Natural killer cell treated with Interleukin-12 subunit alpha and Interleukin-12 subunit beta and Interleukin-15 and Interleukin-18, amount 100 ng/mL, for 72 hours (primary cell): ENCODE measurements around the gene KBTBD12. TPM values are rescaled to one million over a fixed set of nuclear protein-coding genes. Genes with fewer than 3 reads are reported as not detected.
A peak's percentile ranks its signal among the peaks of the same experiment; 100 is the strongest.
"Not testable (repeated sequence)": the region's sequence is repeated elsewhere in the genome, so short reads cannot be mapped to it uniquely, and the experiment has no call there.

Source experiments
- ATAC-seq, 2 donors: fragments of 150-1000 bp; cut with Tn5 transposase in 1 of 2; sonication (Bioruptor Pico), chemical (Tn5 transposase) in 1 of 2; 2 replicates each; pipeline ENCODE4 v1.10.0; 2021
- DNase-seq: peaks from one replicate; pipeline ENCODE4 v3.0.0; 2022; ENCODE audit warnings: low spot score
- H3K27ac Mint-ChIP-seq, 2 donors: 1 replicate in 1 of 2; 2 replicates in 1 of 2; pipeline ENCODE4 v1.8.0; 2022; ENCODE audit warnings: mixed read lengths in 2 of 2, mild to moderate bottlenecking in 1 of 2, moderate library complexity in 1 of 2
- H3K27me3 Mint-ChIP-seq, 2 donors: 1 replicate in 1 of 2; 2 replicates in 1 of 2; pipeline ENCODE4 v1.8.0; 2022; ENCODE audit warnings: mixed read lengths in 2 of 2
- H3K36me3 Mint-ChIP-seq: one replicate; pipeline ENCODE4 v1.8.0; 2022; ENCODE audit warnings: mixed read lengths
- H3K4me1 Mint-ChIP-seq, 2 donors: 1 replicate in 1 of 2; 2 replicates in 1 of 2; pipeline ENCODE4 v1.8.0; 2022; ENCODE audit warnings: low read depth in 2 of 2, mixed read lengths in 2 of 2, mild to moderate bottlenecking in 1 of 2
- H3K4me3 Mint-ChIP-seq: one replicate; pipeline ENCODE4 v1.8.0; 2022; ENCODE audit warnings: mixed read lengths
- H3K9me3 Mint-ChIP-seq: 2 replicates; pipeline ENCODE4 v1.8.0; 2022; ENCODE audit warnings: mixed read lengths
- total RNA-seq, 2 donors: library from RNA; stranded (reverse); gene quantifications; one replicate each; pipeline ENCODE4 v1.2.3, GENCODE V29; 2022

KBTBD12 gene
- total RNA-seq: not detected

- peak; percentile 28 to 51 for ATAC-seq
- H3K36me3 Mint-ChIP-seq: no peaks in the 10 kb centered on the region
These were observed at the start of gene KBTBD12 for GRCh38 chr3:127915115-127915936. KBTBD12 (plus strand) TSS chr3:127915232; CDS start chr3:127923062, 7,830 bp downstream.

GRCh38 chr3:127865941-127866340 lies 49.1 kb upstream of the KBTBD12 start:
- Mint-ChIP-seq H3K27ac (no peak overlapping the region), H3K4me3 (no peak overlapping the region), H3K4me1 (no peaks in the 10 kb centered on the region), H3K9me3 (no peaks in the 10 kb centered on the region), H3K27me3 (peaks cover 6 to 18% of the 10 kb centered on the region in 2 donors), H3K36me3 (no peaks in the 10 kb centered on the region)
- DNase-seq: no peak
- ATAC-seq: no peak

More at GRCh38 chr3:127915115-127915936, at the start of gene KBTBD12:
- H3K27me3 Mint-ChIP-seq: peaks cover 32 to 58% of the 10 kb centered on the region in 2 donors
- H3K9me3 Mint-ChIP-seq: no peaks in the 10 kb centered on the region
- H3K4me1 Mint-ChIP-seq: no peaks in the 10 kb centered on the region
- DNase-seq: no peak
- H3K27ac Mint-ChIP-seq: no peak within 1 kb of the TSS
- peak within 1 kb of the TSS; percentile 2 for H3K4me3 Mint-ChIP-seq

GRCh38 chr3:127867412-127867811 lies 47.6 kb upstream of the KBTBD12 start:
- ATAC-seq: no peak
- H3K27ac Mint-ChIP-seq: no peak overlapping the region
- peaks cover 9 to 18% of the 10 kb centered on the region in 2 donors for H3K27me3 Mint-ChIP-seq
- H3K4me3 Mint-ChIP-seq: no peak overlapping the region
- no peaks in the 10 kb centered on the region for H3K4me1 Mint-ChIP-seq
- DNase-seq: no peak
- H3K36me3 Mint-ChIP-seq: no peaks in the 10 kb centered on the region
- no peaks in the 10 kb centered on the region for H3K9me3 Mint-ChIP-seq

GRCh38 chr3:127867986-127868385 lies 47.0 kb upstream of the KBTBD12 start:
- ATAC-seq (no peak), DNase-seq (no peak)
- Mint-ChIP-seq H3K4me1 (no peaks in the 10 kb centered on the region), H3K36me3 (no peaks in the 10 kb centered on the region), H3K4me3 (no peak overlapping the region), H3K27ac (no peak overlapping the region), H3K9me3 (no peaks in the 10 kb centered on the region), H3K27me3 (peaks cover 9 to 18% of the 10 kb centered on the region in 2 donors)

GRCh38 chr3:127870156-127870555 lies 44.9 kb upstream of the KBTBD12 start:
- Mint-ChIP-seq H3K4me3 (no peak overlapping the region), H3K9me3 (no peaks in the 10 kb centered on the region), H3K27ac (no peak overlapping the region)

GRCh38 chr3:127874097-127874496 lies 40.9 kb upstream of the KBTBD12 start:
- not testable (repeated sequence) for DNase-seq, H3K27ac Mint-ChIP-seq, ATAC-seq, H3K36me3 Mint-ChIP-seq, H3K9me3 Mint-ChIP-seq, H3K27me3 Mint-ChIP-seq, H3K4me3 Mint-ChIP-seq, H3K4me1 Mint-ChIP-seq

More at GRCh38 chr3:127870156-127870555, 44.9 kb upstream of the KBTBD12 start:
- peaks cover 9 to 15% of the 10 kb centered on the region in 2 donors for H3K27me3 Mint-ChIP-seq
- no peak for ATAC-seq
- no peak for DNase-seq
- H3K4me1 Mint-ChIP-seq: no peaks in the 10 kb centered on the region
- H3K36me3 Mint-ChIP-seq: no peaks in the 10 kb centered on the region

- peaks cover 16 to 43% of the 10 kb centered on the region in 2 donors for H3K27me3 Mint-ChIP-seq
- H3K36me3 Mint-ChIP-seq: no peaks in the 10 kb centered on the region
These were observed 33.4 kb upstream of the KBTBD12 start for GRCh38 chr3:127881586-127881985.

GRCh38 chr3:127884041-127884440 lies 31.0 kb upstream of the KBTBD12 start:
- Mint-ChIP-seq H3K27ac (no peak overlapping the region), H3K36me3 (no peaks in the 10 kb centered on the region), H3K4me3 (no peak overlapping the region), H3K4me1 (peaks cover 0 to 4% of the 10 kb centered on the region in 2 donors), H3K9me3 (no peaks in the 10 kb centered on the region), H3K27me3 (peaks cover 16 to 56% of the 10 kb centered on the region in 2 donors)
- ATAC-seq (no peak), DNase-seq (no peak)

More at GRCh38 chr3:127881586-127881985, 33.4 kb upstream of the KBTBD12 start:
- no peak for DNase-seq
- ATAC-seq: no peak
- H3K4me1 Mint-ChIP-seq: no peaks in the 10 kb centered on the region
- H3K27ac Mint-ChIP-seq: no peak overlapping the region
- no peaks in the 10 kb centered on the region for H3K9me3 Mint-ChIP-seq
- H3K4me3 Mint-ChIP-seq: no peak overlapping the region

GRCh38 chr3:127886231-127886955 lies 28.6 kb upstream of the KBTBD12 start:
- DNase-seq (no peak), ATAC-seq (no peak)
- peaks cover 7% of the 10 kb centered on the region for H3K9me3 Mint-ChIP-seq
- peaks cover 11% of the 10 kb centered on the region for H3K36me3 Mint-ChIP-seq
- H3K4me3 Mint-ChIP-seq: no peak overlapping the region
- H3K4me1 Mint-ChIP-seq: peaks cover 6 to 7% of the 10 kb centered on the region in 2 donors
- no peak overlapping the region for H3K27ac Mint-ChIP-seq
- peaks cover 11 to 55% of the 10 kb centered on the region in 2 donors for H3K27me3 Mint-ChIP-seq

- ATAC-seq (no peak), DNase-seq (no peak)
- peaks cover 12% of the 10 kb centered on the region for H3K36me3 Mint-ChIP-seq
- H3K4me1 Mint-ChIP-seq: peaks cover 6 to 7% of the 10 kb centered on the region in 2 donors
- peaks cover 11 to 50% of the 10 kb centered on the region in 2 donors for H3K27me3 Mint-ChIP-seq
- no peak overlapping the region for H3K27ac Mint-ChIP-seq
- H3K9me3 Mint-ChIP-seq: peaks cover 8% of the 10 kb centered on the region
- no peak overlapping the region for H3K4me3 Mint-ChIP-seq
These were observed 28.1 kb upstream of the KBTBD12 start for GRCh38 chr3:127886956-127887231.

- H3K27me3 Mint-ChIP-seq: peaks cover 14 to 46% of the 10 kb centered on the region in 2 donors
- H3K27ac Mint-ChIP-seq: no peak overlapping the region
- peaks cover 8% of the 10 kb centered on the region for H3K9me3 Mint-ChIP-seq
- DNase-seq: no peak
- H3K4me3 Mint-ChIP-seq: no peak overlapping the region
- H3K4me1 Mint-ChIP-seq: peaks cover 6 to 7% of the 10 kb centered on the region in 2 donors
- ATAC-seq: no peak
- H3K36me3 Mint-ChIP-seq: peaks cover 12% of the 10 kb centered on the region
These were observed 27.7 kb upstream of the KBTBD12 start for GRCh38 chr3:127887321-127887720.

- peaks cover 12% of the 10 kb centered on the region for H3K36me3 Mint-ChIP-seq
- H3K9me3 Mint-ChIP-seq: peaks cover 8% of the 10 kb centered on the region
- H3K4me1 Mint-ChIP-seq: peaks cover 6 to 7% of the 10 kb centered on the region in 2 donors
- no peak for DNase-seq
- ATAC-seq: peak in 1 of 2 donors; percentile 36
- H3K4me3 Mint-ChIP-seq: no peak overlapping the region
- peaks cover 9 to 38% of the 10 kb centered on the region in 2 donors for H3K27me3 Mint-ChIP-seq
- H3K27ac Mint-ChIP-seq: no peak overlapping the region
These were observed 26.9 kb upstream of the KBTBD12 start for GRCh38 chr3:127888156-127888555.

GRCh38 chr3:127888564-127889107 lies 26.4 kb upstream of the KBTBD12 start:
- peaks cover 8% of the 10 kb centered on the region for H3K9me3 Mint-ChIP-seq
- H3K36me3 Mint-ChIP-seq: peaks cover 12% of the 10 kb centered on the region
- peaks cover 6 to 7% of the 10 kb centered on the region in 2 donors for H3K4me1 Mint-ChIP-seq
- H3K27ac Mint-ChIP-seq: no peak overlapping the region
- no peak overlapping the region for H3K4me3 Mint-ChIP-seq
- DNase-seq (no peak), ATAC-seq (peak in 1 of 2 donors; percentile 50)
- peaks cover 9 to 37% of the 10 kb centered on the region in 2 donors for H3K27me3 Mint-ChIP-seq

GRCh38 chr3:127889461-127889863 lies 25.6 kb upstream of the KBTBD12 start:
- Mint-ChIP-seq H3K4me3 (no peak overlapping the region), H3K4me1 (peaks cover 6 to 7% of the 10 kb centered on the region in 2 donors), H3K9me3 (peaks cover 8% of the 10 kb centered on the region), H3K36me3 (peaks cover 12% of the 10 kb centered on the region), H3K27ac (no peak overlapping the region), H3K27me3 (peaks cover 9 to 37% of the 10 kb centered on the region in 2 donors)
- DNase-seq (no peak), ATAC-seq (no peak)
